ENCODE results near the gene DYNC1I1. TPM values are rescaled to one million over a fixed set of nuclear protein-coding genes. Genes with fewer than 3 reads are reported as not detected.

DYNC1I1 gene
- total RNA-seq, 1 experiment from 2014 or later = not detected

DNA sequence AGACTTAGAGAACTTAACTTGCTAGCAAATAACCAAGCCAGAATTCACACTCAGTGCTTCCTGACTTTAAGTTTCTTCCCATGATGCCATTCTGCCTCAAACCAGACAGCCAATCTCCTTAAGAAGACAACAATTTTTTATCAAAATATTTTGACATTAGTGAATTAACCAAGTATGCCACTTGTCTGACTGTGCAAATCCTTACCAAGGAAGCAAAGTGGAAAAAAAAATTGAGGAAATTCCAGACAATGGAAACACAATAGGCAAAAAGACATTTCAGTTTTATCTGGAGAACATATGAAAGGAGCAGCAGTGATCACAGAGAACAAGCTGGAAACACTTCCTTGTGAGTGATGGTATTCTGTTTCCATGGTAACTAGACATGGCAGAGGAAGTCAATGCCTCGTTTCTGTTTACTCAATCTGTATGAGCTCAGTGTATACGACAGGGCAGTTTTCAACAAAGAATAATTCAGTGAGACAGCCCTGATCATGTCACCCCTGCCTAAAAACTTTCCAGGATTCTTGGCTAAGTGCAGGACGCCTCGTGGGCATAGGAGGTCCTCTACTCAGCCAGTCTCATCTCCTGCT is 114.2 kb downstream of the DYNC1I1 start:
- peak in 1 of 2 experiments; percentile 41 for DNase-seq

GRCh38 chr7:95893484-95893883 is 121.1 kb downstream of the DYNC1I1 start:
- intact Hi-C loops (cut with micrococcal nuclease; ENCODE audit: unreplicated experiment) = no loop called here
- ChIA-PET CTCF (interaction anchor here (0.6 kb wide), 1 partner anchor 1223 kb away, joined by 3 read pairs; no protein-coding TSS in a partner anchor), POLR2A (ENCODE audit: unreplicated experiment) (no interaction called here)
- no peaks in the 10 kb centered on the region for H3K79me2 ChIP-seq (ENCODE audit: low read depth)
- no peaks in the 10 kb centered on the region for H3K36me3 ChIP-seq (ENCODE audit: low read depth)
- TF ChIP-seq CTCF (conservative IDR thresholded peaks at IDR 0.05) (no peak), EZH2 (IDR thresholded peaks at IDR 0.05; ENCODE audit: low read depth) (no peak)
- H4K20me1 ChIP-seq (ENCODE audit: insufficient read depth) = no peaks in the 10 kb centered on the region
- H3K9me3 ChIP-seq (ENCODE audit: insufficient read depth, low read depth) = no peaks in the 10 kb centered on the region
- BruUV-seq (replicated peaks) = no TSS peak
- H2AFZ ChIP-seq = no peak overlapping the region
- no peaks in the 10 kb centered on the region for H3K4me1 ChIP-seq (replicated peaks; ENCODE audit: insufficient read depth)
- no peaks in the 10 kb centered on the region for H3F3A ChIP-seq (ENCODE audit: insufficient read depth, low read depth)
- no peak for DNase-seq
- H3K9me2 ChIP-seq (ENCODE audit: insufficient read depth) = 0 out of 2 replicates have a peak, but pooled peaks cover 4% of the 10 kb centered on the region
- H3K27me3 ChIP-seq (ENCODE audit: insufficient read depth, low read depth) = no peaks in the 10 kb centered on the region
- H3K27ac ChIP-seq = no peak overlapping the region
- no peak overlapping the region for H3K4me2 ChIP-seq
- H3K4me3 ChIP-seq = no peak overlapping the region

More for the DNA sequence above, 114.2 kb downstream of the DYNC1I1 start:
- Histone ChIP-seq H3K27ac (no peak overlapping the region), H2AFZ (no peak overlapping the region), H3F3A (ENCODE audit: insufficient read depth, low read depth) (no peaks in the 10 kb centered on the region), H3K27me3 (ENCODE audit: insufficient read depth, low read depth) (peaks cover 6% of the 10 kb centered on the region; the same call in 1 of the 2 replicates), H3K79me2 (ENCODE audit: low read depth) (no peaks in the 10 kb centered on the region), H3K4me1 (replicated peaks; ENCODE audit: insufficient read depth) (no peaks in the 10 kb centered on the region), H4K20me1 (ENCODE audit: insufficient read depth) (no peaks in the 10 kb centered on the region), H3K4me3 (no peak overlapping the region), H3K4me2 (no peak overlapping the region), H3K9me3 (ENCODE audit: insufficient read depth, low read depth) (no peaks in the 10 kb centered on the region), H3K9me2 (ENCODE audit: insufficient read depth) (no peaks in the 10 kb centered on the region), H3K36me3 (ENCODE audit: low read depth) (no peaks in the 10 kb centered on the region)
- BruUV-seq (replicated peaks) = no TSS peak
- TF ChIP-seq CTCF (conservative IDR thresholded peaks at IDR 0.05) (no peak), EZH2 (IDR thresholded peaks at IDR 0.05; ENCODE audit: low read depth) (no peak)
- POLR2A ChIA-PET (ENCODE audit: unreplicated experiment) = interaction anchor here (0.7 kb wide), 1 partner anchor 42 kb away, joined by 3 read pairs; no protein-coding TSS in a partner anchor
- intact Hi-C loops (cut with micrococcal nuclease; ENCODE audit: unreplicated experiment) = no loop called here
- CTCF ChIA-PET = no interaction called here

DNA sequence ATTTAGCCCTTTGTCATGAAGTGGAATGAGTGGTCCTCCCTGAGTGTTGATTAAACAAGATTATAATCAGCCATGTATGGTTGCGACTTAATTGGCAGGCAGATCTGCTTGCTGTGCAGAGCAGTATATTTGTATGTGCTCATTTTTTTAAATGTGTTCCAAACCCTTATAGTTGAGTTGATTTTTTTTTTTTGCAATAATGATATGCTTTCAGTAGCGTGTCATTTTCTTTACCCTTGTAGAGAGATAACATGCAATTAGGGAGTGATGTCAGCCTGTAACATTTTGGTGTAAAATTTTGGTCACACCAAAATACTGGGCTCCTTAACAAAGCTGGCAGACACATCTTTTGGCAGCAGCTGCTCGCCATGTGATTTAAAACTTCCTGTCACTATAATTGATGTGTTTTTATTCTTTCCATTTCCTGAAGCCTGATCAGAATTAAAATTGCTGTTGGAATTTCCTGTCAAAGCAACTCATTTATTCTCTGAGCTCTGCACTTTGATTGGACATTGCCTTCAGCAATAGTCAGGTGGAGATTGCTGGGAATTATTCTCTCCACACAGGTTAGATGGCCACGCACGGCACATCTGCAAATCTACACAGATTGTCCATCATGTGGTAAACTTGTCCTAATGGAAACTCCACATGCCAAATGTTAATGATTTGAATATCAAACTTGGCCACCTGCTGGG is 125.3 kb downstream of the DYNC1I1 start:
- Histone ChIP-seq H3F3A (ENCODE audit: insufficient read depth, low read depth) (no peaks in the 10 kb centered on the region), H3K9me2 (ENCODE audit: insufficient read depth) (0 out of 2 replicates have a peak, but pooled peaks cover 4% of the 10 kb centered on the region), H3K9me3 (ENCODE audit: insufficient read depth, low read depth) (no peaks in the 10 kb centered on the region), H3K4me2 (no peak overlapping the region), H3K27ac (no peak overlapping the region), H3K4me3 (no peak overlapping the region), H3K36me3 (ENCODE audit: low read depth) (no peaks in the 10 kb centered on the region), H2AFZ (no peak overlapping the region), H4K20me1 (ENCODE audit: insufficient read depth) (no peaks in the 10 kb centered on the region), H3K79me2 (ENCODE audit: low read depth) (no peaks in the 10 kb centered on the region), H3K4me1 (replicated peaks; ENCODE audit: insufficient read depth) (no peaks in the 10 kb centered on the region), H3K27me3 (ENCODE audit: insufficient read depth, low read depth) (no peaks in the 10 kb centered on the region)
- ChIA-PET POLR2A (ENCODE audit: unreplicated experiment) (no interaction called here), CTCF (no interaction called here)
- DNase-seq = no peak
- intact Hi-C loops (cut with micrococcal nuclease; ENCODE audit: unreplicated experiment) = no loop called here
- BruUV-seq (replicated peaks) = no TSS peak
- TF ChIP-seq EZH2 (IDR thresholded peaks at IDR 0.05; ENCODE audit: low read depth) (no peak), CTCF (conservative IDR thresholded peaks at IDR 0.05) (no peak)
